ENCODE data around the gene NEB. TPM values are rescaled to one million over a fixed set of nuclear protein-coding genes. Genes with fewer than 3 reads are reported as not detected.

Gene NEB
- polyA plus RNA-seq, 1 donor from 2014 or later, result 0.38 TPM

- no peaks in the 10 kb centered on the region for H3K79me2 ChIP-seq (replicated peaks; ENCODE audit: insufficient read depth, low read length)
- H3K27me3 ChIP-seq (ENCODE audit: insufficient read depth, low read depth, low read length), result no peaks in the 10 kb centered on the region
- no peak overlapping the region for H3K27ac ChIP-seq (ENCODE audit: low read length)
- H3K9me2 ChIP-seq (ENCODE audit: insufficient read depth, low read length), result no peaks in the 10 kb centered on the region
- no peaks in the 10 kb centered on the region for H3K9me3 ChIP-seq (ENCODE audit: low read length)
- no peak overlapping the region for H3K4me2 ChIP-seq (ENCODE audit: low read length)
- no peaks in the 10 kb centered on the region for H3F3A ChIP-seq (ENCODE audit: insufficient read depth, low read length, poor library complexity, severe bottlenecking)
- TF ChIP-seq EP300 (conservative IDR thresholded peaks at IDR 0.05; ENCODE audit: poor library complexity, severe bottlenecking) (no peak), RAD21 (conservative IDR thresholded peaks at IDR 0.05) (no peak), CTCF (IDR thresholded peaks at IDR 0.05; ENCODE audit: poor library complexity, severe bottlenecking) (no peak), MXI1 (conservative IDR thresholded peaks at IDR 0.05; ENCODE audit: poor library complexity, severe bottlenecking) (no peak), EZH2 (IDR thresholded peaks at IDR 0.05; ENCODE audit: borderline replicate concordance, insufficient read depth, low read length, poor library complexity, severe bottlenecking) (no peak), TAF1 (IDR thresholded peaks at IDR 0.05; ENCODE audit: low read depth) (no peak), POLR2AphosphoS5 (IDR thresholded peaks at IDR 0.05) (no peak), SMC3 (conservative IDR thresholded peaks at IDR 0.05; ENCODE audit: poor library complexity) (no peak)
- TF ChIP-seq, protein P1, sequence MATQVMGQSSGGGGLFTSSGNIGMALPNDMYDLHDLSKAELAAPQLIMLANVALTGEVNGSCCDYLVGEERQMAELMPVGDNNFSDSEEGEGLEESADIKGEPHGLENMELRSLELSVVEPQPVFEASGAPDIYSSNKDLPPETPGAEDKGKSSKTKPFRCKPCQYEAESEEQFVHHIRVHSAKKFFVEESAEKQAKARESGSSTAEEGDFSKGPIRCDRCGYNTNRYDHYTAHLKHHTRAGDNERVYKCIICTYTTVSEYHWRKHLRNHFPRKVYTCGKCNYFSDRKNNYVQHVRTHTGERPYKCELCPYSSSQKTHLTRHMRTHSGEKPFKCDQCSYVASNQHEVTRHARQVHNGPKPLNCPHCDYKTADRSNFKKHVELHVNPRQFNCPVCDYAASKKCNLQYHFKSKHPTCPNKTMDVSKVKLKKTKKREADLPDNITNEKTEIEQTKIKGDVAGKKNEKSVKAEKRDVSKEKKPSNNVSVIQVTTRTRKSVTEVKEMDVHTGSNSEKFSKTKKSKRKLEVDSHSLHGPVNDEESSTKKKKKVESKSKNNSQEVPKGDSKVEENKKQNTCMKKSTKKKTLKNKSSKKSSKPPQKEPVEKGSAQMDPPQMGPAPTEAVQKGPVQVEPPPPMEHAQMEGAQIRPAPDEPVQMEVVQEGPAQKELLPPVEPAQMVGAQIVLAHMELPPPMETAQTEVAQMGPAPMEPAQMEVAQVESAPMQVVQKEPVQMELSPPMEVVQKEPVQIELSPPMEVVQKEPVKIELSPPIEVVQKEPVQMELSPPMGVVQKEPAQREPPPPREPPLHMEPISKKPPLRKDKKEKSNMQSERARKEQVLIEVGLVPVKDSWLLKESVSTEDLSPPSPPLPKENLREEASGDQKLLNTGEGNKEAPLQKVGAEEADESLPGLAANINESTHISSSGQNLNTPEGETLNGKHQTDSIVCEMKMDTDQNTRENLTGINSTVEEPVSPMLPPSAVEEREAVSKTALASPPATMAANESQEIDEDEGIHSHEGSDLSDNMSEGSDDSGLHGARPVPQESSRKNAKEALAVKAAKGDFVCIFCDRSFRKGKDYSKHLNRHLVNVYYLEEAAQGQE (IDR thresholded peaks at IDR 0.05; ENCODE audit: borderline replicate concordance), result no peak
- H3K9ac ChIP-seq (ENCODE audit: low read length), result no peak overlapping the region
- H2AFZ ChIP-seq (ENCODE audit: low read depth, low read length), result no peak overlapping the region
- H3K36me3 ChIP-seq (ENCODE audit: insufficient read depth, low read length), result no peaks in the 10 kb centered on the region
- H3K4me3 ChIP-seq (ENCODE audit: low read length), result no peak overlapping the region
- no peaks in the 10 kb centered on the region for H4K20me1 ChIP-seq (ENCODE audit: insufficient read depth)
Measured at GRCh38 chr2:151534001-151534400, 200.3 kb downstream of the NEB start.

DNA sequence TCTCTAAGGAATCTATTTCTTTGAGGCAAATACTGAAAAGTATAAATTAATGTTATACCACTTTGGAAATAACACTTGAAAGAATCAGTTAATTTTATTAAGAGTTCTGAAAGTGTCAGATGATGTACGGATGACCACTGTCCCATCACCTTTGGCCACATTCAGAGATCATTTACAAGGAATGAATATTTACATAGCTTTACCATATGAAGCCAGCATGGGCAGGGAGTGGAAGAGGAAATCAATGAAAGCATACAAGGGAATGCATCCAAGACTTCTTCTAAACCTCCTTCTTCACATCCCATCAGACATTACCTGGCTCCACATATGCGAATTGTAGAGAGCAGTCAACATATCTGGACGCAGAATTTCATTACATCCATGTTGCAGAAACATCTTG is 201.1 kb downstream of the NEB start:
- Histone ChIP-seq H3K9me3 (ENCODE audit: low read length) (no peaks in the 10 kb centered on the region), H3K27me3 (ENCODE audit: insufficient read depth, low read depth, low read length) (no peaks in the 10 kb centered on the region), H3K79me2 (replicated peaks; ENCODE audit: insufficient read depth, low read length) (no peaks in the 10 kb centered on the region), H3K4me3 (ENCODE audit: low read length) (no peak overlapping the region), H4K20me1 (ENCODE audit: insufficient read depth) (no peaks in the 10 kb centered on the region), H3K4me2 (ENCODE audit: low read length) (no peak overlapping the region), H2AFZ (ENCODE audit: low read depth, low read length) (no peak overlapping the region), H3K36me3 (ENCODE audit: insufficient read depth, low read length) (no peaks in the 10 kb centered on the region), H3K27ac (ENCODE audit: low read length) (no peak overlapping the region), H3K9ac (ENCODE audit: low read length) (no peak overlapping the region), H3F3A (ENCODE audit: insufficient read depth, low read length, poor library complexity, severe bottlenecking) (no peaks in the 10 kb centered on the region), H3K9me2 (ENCODE audit: insufficient read depth, low read length) (no peaks in the 10 kb centered on the region)
- no peak for TF ChIP-seq RAD21 (conservative IDR thresholded peaks at IDR 0.05)
- no peak for TF ChIP-seq POLR2AphosphoS5 (IDR thresholded peaks at IDR 0.05)
- no peak for TF ChIP-seq SMC3 (conservative IDR thresholded peaks at IDR 0.05; ENCODE audit: poor library complexity)
- TF ChIP-seq MXI1 (conservative IDR thresholded peaks at IDR 0.05; ENCODE audit: poor library complexity, severe bottlenecking), result no peak
- no peak for TF ChIP-seq CTCF (IDR thresholded peaks at IDR 0.05; ENCODE audit: poor library complexity, severe bottlenecking)
- no peak for TF ChIP-seq EZH2 (IDR thresholded peaks at IDR 0.05; ENCODE audit: borderline replicate concordance, insufficient read depth, low read length, poor library complexity, severe bottlenecking)
- no peak for TF ChIP-seq TAF1 (IDR thresholded peaks at IDR 0.05; ENCODE audit: low read depth)
- TF ChIP-seq, protein P1 (IDR thresholded peaks at IDR 0.05; ENCODE audit: borderline replicate concordance), result no peak
- TF ChIP-seq EP300 (conservative IDR thresholded peaks at IDR 0.05; ENCODE audit: poor library complexity, severe bottlenecking), result no peak
